K562 (cell line): Measurements from ENCODE around the gene CCR5AS.

Source experiments
- ATAC-seq: fragments of 200-7000 bp; cut with Tn5 transposase; 3 replicates; pipeline ENCODE4 v1.9.1; 2020; ENCODE audit warnings: moderate library complexity
- BruUV-seq: library from RNA; stranded (reverse); fragments of 400-500 nt; replicated peaks from 2 replicates; lab custom pipeline; 2021; lab: Mats Ljungman, UMichigan
- CTCF ChIA-PET: fragments of 300-600 bp; formaldehyde crosslinking; extraction: SDS; loops from one replicate; lab custom pipeline; 2021; ENCODE audit warnings: low intra/inter-chr PET ratio; lab: Yijun Ruan, JAX
- POLR2A ChIA-PET: fragments of 300-600, 350-650 bp; sonication (Branson Sonifier 250); formaldehyde crosslinking; extraction: SDS; loops from one replicate; lab custom pipeline; 2021; ENCODE audit warnings: antibody characterized with exemption, inconsistent platforms; lab: Yijun Ruan, JAX
- DNase-seq, 4 experiments: peaks; one replicate each; pipeline versions ENCODE4 v3.0.0 to v3.0.0-alpha.2; 2011 to 2018; ENCODE audit warnings: low spot score in 3 of 4, mixed read lengths in 3 of 4; ENCODE audit errors: extremely low read depth in 1 of 4
- FAIRE-seq: peaks from 2 replicates; lab custom pipeline; 2011; peaks lifted over from hg19 to GRCh38; lab: Jason Lieb, UNC
- H2AFZ ChIP-seq: 2 replicates; pipeline ENCODE4 v1.6.0; 2011; ENCODE audit warnings: low read depth, low read length, control low read depth, inconsistent platforms
- H3K27ac ChIP-seq: fragments of 200-600 bp; 3 replicates; pipeline ENCODE4 v1.8.0; 2011; ENCODE audit warnings: low read depth, mild to moderate bottlenecking, control low read depth, inconsistent platforms, low read length, moderate library complexity, mixed read lengths; ENCODE audit errors: extremely low read depth
- H3K27me3 ChIP-seq, 2 experiments: fragments of 300-600 bp in 1 of 2; 2 replicates in 1 of 2; 3 replicates in 1 of 2; pipeline versions ENCODE4 v1.6.0 to v1.8.0; 2011; ENCODE audit warnings: inconsistent platforms in 2 of 2, low read length in 2 of 2, mild to moderate bottlenecking in 1 of 2, mixed read lengths in 1 of 2, moderate library complexity in 1 of 2; ENCODE audit not compliant: control insufficient read depth in 2 of 2, insufficient read depth in 2 of 2
- H3K36me3 ChIP-seq: fragments of 300-600 bp; 3 replicates; pipeline ENCODE4 v1.8.0; 2011; ENCODE audit warnings: mild to moderate bottlenecking, low read length, inconsistent platforms; ENCODE audit not compliant: control insufficient read depth, insufficient read depth
- H3K4me1 ChIP-seq, 2 experiments: fragments of 200-600 bp in 1 of 2; replicated peaks in 1 of 2; 2 replicates in 1 of 2; 3 replicates in 1 of 2; pipeline versions ENCODE4 v1.5.1 to v1.8.0; 2011; ENCODE audit warnings: inconsistent platforms in 2 of 2, low read length in 2 of 2, mild to moderate bottlenecking in 1 of 2, mixed read lengths in 1 of 2, moderate library complexity in 1 of 2; ENCODE audit not compliant: control insufficient read depth in 2 of 2, insufficient read depth in 2 of 2
- H3K4me2 ChIP-seq: 2 replicates; pipeline ENCODE4 v1.6.1; 2011; ENCODE audit warnings: low read length, control low read depth, inconsistent platforms, mixed read lengths; ENCODE audit not compliant: insufficient read depth
- H3K4me3 ChIP-seq: fragments of 200-600 bp; sonication (generic), shearing (Covaris generic); 2 replicates; pipeline ENCODE4 v1.5.1; 2016; ENCODE audit warnings: control low read depth, inconsistent platforms
- H3K79me2 ChIP-seq: fragments of 200-600 bp; 3 replicates; pipeline ENCODE4 v1.8.0; 2011; ENCODE audit warnings: low read length, inconsistent platforms; ENCODE audit not compliant: control insufficient read depth, insufficient read depth
- H3K9ac ChIP-seq, 2 experiments: 2 replicates each; pipeline versions ENCODE4 v1.6.0 to v1.6.1; 2011; ENCODE audit warnings: low read depth in 2 of 2, low read length in 2 of 2, control low read depth in 1 of 2, inconsistent platforms in 1 of 2, mild to moderate bottlenecking in 1 of 2, mixed read lengths in 1 of 2; ENCODE audit not compliant: insufficient read depth in 1 of 2
- H3K9me1 ChIP-seq: one replicate; pipeline ENCODE4 v1.6.0; 2011; ENCODE audit warnings: inconsistent platforms, mild to moderate bottlenecking, low read length, moderate library complexity; ENCODE audit not compliant: control insufficient read depth, insufficient read depth
- H3K9me3 ChIP-seq: replicated peaks from 2 replicates; pipeline ENCODE4 v1.5.1; 2011; ENCODE audit warnings: low read depth, low read length, inconsistent platforms; ENCODE audit not compliant: control insufficient read depth, insufficient read depth
- H4K20me1 ChIP-seq: replicated peaks from 2 replicates; pipeline ENCODE4 v1.6.1; 2011; ENCODE audit warnings: low read length, inconsistent platforms, mixed read lengths; ENCODE audit not compliant: control insufficient read depth, insufficient read depth
- L3MBTL2 ChIP-seq: fragments of 450-650 bp; IDR thresholded peaks from 2 replicates; pipeline ENCODE4 v1.6.1; 2016; ENCODE audit warnings: mild to moderate bottlenecking, moderate library complexity
- MIER1 ChIP-seq: fragments of 450-650 bp; IDR thresholded peaks from 2 replicates; pipeline ENCODE4 v1.6.1; 2016; ENCODE audit warnings: antibody characterized with exemption, mild to moderate bottlenecking, low read depth
- RAD51 ChIP-seq: fragments of 450-650 bp; IDR thresholded peaks from 2 replicates; pipeline ENCODE4 v1.7.1; 2016; ENCODE audit warnings: low read depth, mild to moderate bottlenecking, borderline replicate concordance
- WGBS: fragments of 100-300 bp; shearing (Covaris generic); methylation state at CpG from one replicate; pipeline ENCODE4 v1.1.6; 2016; ENCODE audit warnings: low coverage, mixed read lengths; ENCODE audit not compliant: insufficient coverage; ENCODE audit errors: missing lambda C conversion rate; 5-methylcytosine and 5-hydroxymethylcytosine counted together
- in situ Hi-C: fragments of 300-500 bp; cut with MboI; formaldehyde crosslinking; loops from 4 replicates; pipeline ENCODE4 v1.15.0; 2018; ENCODE audit warnings: inconsistent platforms, mixed read lengths
- intact Hi-C: fragments of 100-400 bp; cut with micrococcal nuclease; formaldehyde crosslinking; loops from 2 replicates; pipeline ENCODE4 v1.14.2; 2022
- TF ChIP-seq, protein P1 (sequence below): sonication (generic); formaldehyde crosslinking; IDR thresholded peaks from 2 replicates; pipeline ENCODE4 v1.8.0; 2022; ENCODE audit warnings: missing genetic modification reagents, mild to moderate bottlenecking, borderline replicate concordance
- TF ChIP-seq, protein P2 (sequence below): fragments of 250-450 bp; sonication (Bioruptor Pico); IDR thresholded peaks from 2 replicates; pipeline ENCODE4 v1.4.0; 2020

CCR5AS gene

DNA sequence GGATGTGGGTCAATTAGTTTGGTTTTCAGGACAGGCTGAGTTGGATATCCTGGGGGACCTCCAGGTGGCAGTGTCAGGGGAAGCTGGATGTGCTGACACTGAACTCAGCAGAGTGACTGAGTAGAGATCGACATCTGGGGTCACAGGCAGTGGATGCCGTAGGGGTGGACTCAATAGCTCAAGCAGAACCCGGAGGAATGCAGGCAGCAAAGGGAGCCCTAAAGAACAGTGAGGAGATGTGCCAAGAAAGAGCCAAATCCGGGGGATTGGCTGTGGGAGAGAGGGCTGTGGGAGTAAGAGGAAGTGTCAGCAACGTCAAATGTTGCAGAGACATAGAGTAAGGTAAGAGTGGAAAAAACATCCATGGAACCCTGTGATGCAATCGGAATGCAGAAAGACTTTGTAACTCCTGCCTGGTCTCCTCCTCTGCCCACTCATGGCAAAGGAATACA, 11.6 kb downstream of the CCR5AS start:
- no peak overlapping the region for H3K27ac ChIP-seq
- peaks cover 0 to 17% of the 10 kb centered on the region in 2 experiments; a peak in 2 of 5 replicates for H3K27me3 ChIP-seq
- H2AFZ ChIP-seq, result peak overlapping the region; percentile 34; the same call in 1 of the 2 replicates
- ATAC-seq (peak; percentile 88), FAIRE-seq (peak; percentile 69), DNase-seq (peak; percentile 48 to 59 (median 55))
- no peak overlapping the region for H3K9ac ChIP-seq
- peak overlapping the region; percentile 50 for H3K4me2 ChIP-seq
- intact Hi-C loops, result loop anchor here (1.0 kb wide), 1 partner anchor 32 kb away; no protein-coding TSS in a partner anchor
- no peaks in the 10 kb centered on the region for H3K79me2 ChIP-seq
- 3% methylated on average over 6 of the region's 6 CpGs for WGBS
- BruUV-seq, result no TSS peak
- no peaks in the 10 kb centered on the region for H4K20me1 ChIP-seq
- H3K4me3 ChIP-seq, result no peak overlapping the region
- no peaks in the 10 kb centered on the region for H3K9me3 ChIP-seq
- H3K36me3 ChIP-seq, result no peaks in the 10 kb centered on the region
- H3K9me1 ChIP-seq, result no peaks in the 10 kb centered on the region
- H3K4me1 ChIP-seq, result peaks cover 5 to 38% of the 10 kb centered on the region in 2 experiments
- CTCF ChIA-PET, result no interaction called here
- POLR2A ChIA-PET, result interaction anchor here (0.7 to 1.2 kb wide), 3 partner anchors 9 to 1657 kb away, joined by 3 read pairs; no protein-coding TSS in a partner anchor
- in situ Hi-C loops, result no loop called here
- TF ChIP-seq L3MBTL2 (peak; percentile 34; the same call in 1 of the 2 replicates), MIER1 (no peak), RAD51 (no peak)
- TF ChIP-seq, protein P1, sequence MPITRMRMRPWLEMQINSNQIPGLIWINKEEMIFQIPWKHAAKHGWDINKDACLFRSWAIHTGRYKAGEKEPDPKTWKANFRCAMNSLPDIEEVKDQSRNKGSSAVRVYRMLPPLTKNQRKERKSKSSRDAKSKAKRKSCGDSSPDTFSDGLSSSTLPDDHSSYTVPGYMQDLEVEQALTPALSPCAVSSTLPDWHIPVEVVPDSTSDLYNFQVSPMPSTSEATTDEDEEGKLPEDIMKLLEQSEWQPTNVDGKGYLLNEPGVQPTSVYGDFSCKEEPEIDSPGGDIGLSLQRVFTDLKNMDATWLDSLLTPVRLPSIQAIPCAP (CRISPR knock-in tag), result no peak
- TF ChIP-seq, protein P2, sequence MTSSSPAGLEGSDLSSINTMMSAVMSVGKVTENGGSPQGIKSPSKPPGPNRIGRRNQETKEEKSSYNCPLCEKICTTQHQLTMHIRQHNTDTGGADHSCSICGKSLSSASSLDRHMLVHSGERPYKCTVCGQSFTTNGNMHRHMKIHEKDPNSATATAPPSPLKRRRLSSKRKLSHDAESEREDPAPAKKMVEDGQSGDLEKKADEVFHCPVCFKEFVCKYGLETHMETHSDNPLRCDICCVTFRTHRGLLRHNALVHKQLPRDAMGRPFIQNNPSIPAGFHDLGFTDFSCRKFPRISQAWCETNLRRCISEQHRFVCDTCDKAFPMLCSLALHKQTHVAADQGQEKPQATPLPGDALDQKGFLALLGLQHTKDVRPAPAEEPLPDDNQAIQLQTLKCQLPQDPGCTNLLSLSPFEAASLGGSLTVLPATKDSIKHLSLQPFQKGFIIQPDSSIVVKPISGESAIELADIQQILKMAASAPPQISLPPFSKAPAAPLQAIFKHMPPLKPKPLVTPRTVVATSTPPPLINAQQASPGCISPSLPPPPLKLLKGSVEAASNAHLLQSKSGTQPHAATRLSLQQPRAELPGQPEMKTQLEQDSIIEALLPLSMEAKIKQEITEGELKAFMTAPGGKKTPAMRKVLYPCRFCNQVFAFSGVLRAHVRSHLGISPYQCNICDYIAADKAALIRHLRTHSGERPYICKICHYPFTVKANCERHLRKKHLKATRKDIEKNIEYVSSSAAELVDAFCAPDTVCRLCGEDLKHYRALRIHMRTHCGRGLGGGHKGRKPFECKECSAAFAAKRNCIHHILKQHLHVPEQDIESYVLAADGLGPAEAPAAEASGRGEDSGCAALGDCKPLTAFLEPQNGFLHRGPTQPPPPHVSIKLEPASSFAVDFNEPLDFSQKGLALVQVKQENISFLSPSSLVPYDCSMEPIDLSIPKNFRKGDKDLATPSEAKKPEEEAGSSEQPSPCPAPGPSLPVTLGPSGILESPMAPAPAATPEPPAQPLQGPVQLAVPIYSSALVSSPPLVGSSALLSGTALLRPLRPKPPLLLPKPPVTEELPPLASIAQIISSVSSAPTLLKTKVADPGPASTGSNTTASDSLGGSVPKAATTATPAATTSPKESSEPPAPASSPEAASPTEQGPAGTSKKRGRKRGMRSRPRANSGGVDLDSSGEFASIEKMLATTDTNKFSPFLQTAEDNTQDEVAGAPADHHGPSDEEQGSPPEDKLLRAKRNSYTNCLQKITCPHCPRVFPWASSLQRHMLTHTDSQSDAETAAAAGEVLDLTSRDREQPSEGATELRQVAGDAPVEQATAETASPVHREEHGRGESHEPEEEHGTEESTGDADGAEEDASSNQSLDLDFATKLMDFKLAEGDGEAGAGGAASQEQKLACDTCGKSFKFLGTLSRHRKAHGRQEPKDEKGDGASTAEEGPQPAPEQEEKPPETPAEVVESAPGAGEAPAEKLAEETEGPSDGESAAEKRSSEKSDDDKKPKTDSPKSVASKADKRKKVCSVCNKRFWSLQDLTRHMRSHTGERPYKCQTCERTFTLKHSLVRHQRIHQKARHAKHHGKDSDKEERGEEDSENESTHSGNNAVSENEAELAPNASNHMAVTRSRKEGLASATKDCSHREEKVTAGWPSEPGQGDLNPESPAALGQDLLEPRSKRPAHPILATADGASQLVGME (CRISPR knock-in tag), result no peak
